GM21423 (cell line): ENCODE measurements around the gene CCT6B.
A peak's percentile ranks its signal among the peaks of the same experiment; 100 is the strongest.
"Not testable (repeated sequence)": the region's sequence is repeated elsewhere in the genome, so short reads cannot be mapped to it uniquely, and the experiment has no call there.

Source experiments
- ATAC-seq: cut with Tn5 transposase; IDR thresholded peaks from one replicate; pipeline ENCODE4 v1.9.1; 2021; ENCODE audit warnings: mild to moderate bottlenecking, moderate library complexity; ENCODE audit not compliant: unreplicated experiment

The CCT6B gene

GRCh38 chr17:34961093-34961911 lies at the start of gene CCT6B, which contains the start of gene ZNF830:
CCT6B (minus strand) TSS chr17:34961460; CDS start chr17:34961393, 67 bp downstream.
ZNF830 (plus strand) TSS chr17:34961540; CDS start chr17:34961567, 27 bp downstream.
- peak; percentile 92 for ATAC-seq

GRCh38 chr17:35010093-35010492 lies 48.8 kb upstream of the CCT6B start:
- ATAC-seq = no peak

- no peak for ATAC-seq
Measured at GRCh38 chr17:35006961-35007360, 45.7 kb upstream of the CCT6B start.

- ATAC-seq = no peak
Measured at GRCh38 chr17:35006345-35006744, 45.1 kb upstream of the CCT6B start.

- ATAC-seq = no peak
Measured at GRCh38 chr17:35003778-35004177, 42.5 kb upstream of the CCT6B start.

- ATAC-seq = no peak
Measured at GRCh38 chr17:35002876-35003551, 41.8 kb upstream of the CCT6B start.

- no peak for ATAC-seq
Measured at GRCh38 chr17:35001549-35001948, 40.3 kb upstream of the CCT6B start.

GRCh38 chr17:35000965-35001364 lies 39.7 kb upstream of the CCT6B start:
- ATAC-seq = not testable (repeated sequence)

- no peak for ATAC-seq
Measured at GRCh38 chr17:34999456-34999855, 38.2 kb upstream of the CCT6B start.

GRCh38 chr17:34998205-34998604 lies 36.9 kb upstream of the CCT6B start:
- ATAC-seq = peak; percentile 63

- ATAC-seq = no peak
Measured at GRCh38 chr17:34997355-34997862, 36.1 kb upstream of the CCT6B start.

- no peak for ATAC-seq
Measured at GRCh38 chr17:34996422-34997285, 35.4 kb upstream of the CCT6B start.

- no peak for ATAC-seq
Measured at GRCh38 chr17:34993031-34993430, 31.8 kb upstream of the CCT6B start.

- no peak for ATAC-seq
Measured at GRCh38 chr17:34991606-34992005, 30.3 kb upstream of the CCT6B start.

GRCh38 chr17:34990921-34991365 lies 29.7 kb upstream of the CCT6B start:
- no peak for ATAC-seq

GRCh38 chr17:34989473-34989872 lies 28.2 kb upstream of the CCT6B start:
- ATAC-seq = no peak

- no peak for ATAC-seq
Measured at GRCh38 chr17:34988644-34989043, 27.4 kb upstream of the CCT6B start.

GRCh38 chr17:34987232-34987631 lies 26.0 kb upstream of the CCT6B start:
- no peak for ATAC-seq

- no peak for ATAC-seq
Measured at GRCh38 chr17:34981538-34982241, 20.4 kb upstream of the CCT6B start.
